Measurements from ENCODE around the gene GRM7.

Gene GRM7

DNA sequence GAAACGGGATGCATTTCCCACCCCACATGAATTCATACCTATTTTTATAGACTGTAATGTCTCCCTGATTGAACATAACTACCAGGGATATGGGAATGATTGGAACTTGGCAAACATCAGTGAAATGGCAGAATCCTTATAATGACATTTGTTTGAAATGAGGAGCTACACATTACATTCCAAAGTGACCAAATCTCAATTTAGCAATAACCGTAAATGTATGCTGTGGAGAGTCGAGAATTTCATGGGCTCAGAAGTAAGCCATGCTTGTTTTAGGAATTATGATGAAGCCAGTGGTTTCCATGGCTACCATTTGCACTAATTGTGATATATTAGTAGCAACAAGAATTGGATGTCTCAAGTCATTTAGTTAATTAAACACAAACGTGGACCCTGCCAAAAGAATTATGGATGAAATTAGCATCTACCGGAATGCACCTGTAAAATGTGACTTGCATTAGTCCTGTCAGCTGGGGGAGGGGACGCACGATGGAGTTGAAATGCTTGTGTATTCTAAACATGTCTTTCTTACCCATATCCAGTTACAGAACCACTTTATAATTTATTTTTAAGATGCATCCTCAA lies 760.2 kb downstream of the GRM7 start:
- Histone ChIP-seq H3K36me3 (ENCODE audit: control insufficient read depth, insufficient read depth, low read length) (no peaks in the 10 kb centered on the region), H3K27me3 (replicated peaks; ENCODE audit: control insufficient read depth, insufficient read depth, low read length, poor library complexity, severe bottlenecking) (no peaks in the 10 kb centered on the region)

DNA sequence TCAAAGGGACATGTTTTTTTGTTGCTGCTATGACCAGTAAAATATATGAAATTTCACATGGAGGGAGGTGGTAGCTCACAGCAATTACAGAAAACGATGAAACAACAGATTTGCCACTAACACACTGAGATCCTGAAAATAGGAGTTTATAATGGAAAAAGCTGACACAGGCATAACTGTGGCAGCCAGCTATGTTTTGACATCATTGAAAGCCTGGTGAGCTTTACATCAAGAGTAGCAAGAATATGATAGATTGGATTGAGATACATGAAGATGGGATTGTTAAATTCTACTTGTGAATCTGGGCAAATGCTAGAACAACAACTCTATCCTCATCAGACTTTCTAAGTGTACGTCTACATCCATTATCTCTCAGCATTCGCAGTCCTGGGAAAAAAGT lies 760.7 kb downstream of the GRM7 start:
- H3K4me3 ChIP-seq (ENCODE audit: insufficient read depth, low read depth, low read length, poor library complexity, severe bottlenecking) = no peak overlapping the region
- no peaks in the 10 kb centered on the region for H3K9me3 ChIP-seq (ENCODE audit: control insufficient read depth, low read length)
- H3K4me1 ChIP-seq (ENCODE audit: control insufficient read depth, insufficient read depth, low read length, poor library complexity, severe bottlenecking) = no peaks in the 10 kb centered on the region
- H3K27ac ChIP-seq (ENCODE audit: insufficient read depth, low read length, poor library complexity, severe bottlenecking) = no peak overlapping the region
- H3K36me3 ChIP-seq (ENCODE audit: control insufficient read depth, insufficient read depth, low read length) = no peaks in the 10 kb centered on the region
- DNase-seq = no peak
- H3K27me3 ChIP-seq (replicated peaks; ENCODE audit: control insufficient read depth, insufficient read depth, low read length, poor library complexity, severe bottlenecking) = no peaks in the 10 kb centered on the region

More for the DNA sequence above, 760.2 kb downstream of the GRM7 start:
- DNase-seq = no peak
- no peak overlapping the region for H3K4me3 ChIP-seq (ENCODE audit: insufficient read depth, low read depth, low read length, poor library complexity, severe bottlenecking)
- H3K4me1 ChIP-seq (ENCODE audit: control insufficient read depth, insufficient read depth, low read length, poor library complexity, severe bottlenecking) = no peaks in the 10 kb centered on the region
- no peaks in the 10 kb centered on the region for H3K9me3 ChIP-seq (ENCODE audit: control insufficient read depth, low read length)
- no peak overlapping the region for H3K27ac ChIP-seq (ENCODE audit: insufficient read depth, low read length, poor library complexity, severe bottlenecking)

DNA sequence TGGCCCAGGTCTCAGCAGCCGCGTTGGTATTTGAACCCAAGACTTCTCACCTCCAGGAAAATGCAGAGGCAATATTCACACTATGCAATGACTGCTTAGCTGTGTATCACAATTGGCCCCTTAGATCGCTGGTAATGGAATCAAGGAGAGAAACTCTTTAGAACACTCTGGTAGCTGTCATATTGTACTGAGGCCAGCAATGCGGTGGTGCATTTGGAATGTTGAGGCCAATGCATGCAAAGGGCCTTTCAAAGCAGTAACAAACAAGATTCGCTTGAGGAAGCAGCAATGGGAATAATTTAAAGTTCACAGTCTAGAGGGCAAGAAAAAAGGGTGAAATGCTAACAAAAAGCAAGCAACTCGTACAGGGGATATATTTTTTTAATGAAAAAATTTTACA lies 764.1 kb downstream of the GRM7 start:
- H3K4me3 ChIP-seq (ENCODE audit: insufficient read depth, low read depth, low read length, poor library complexity, severe bottlenecking) = no peak overlapping the region
- H3K4me1 ChIP-seq (ENCODE audit: control insufficient read depth, insufficient read depth, low read length, poor library complexity, severe bottlenecking) = no peaks in the 10 kb centered on the region
- no peaks in the 10 kb centered on the region for H3K27me3 ChIP-seq (replicated peaks; ENCODE audit: control insufficient read depth, insufficient read depth, low read length, poor library complexity, severe bottlenecking)
- no peaks in the 10 kb centered on the region for H3K36me3 ChIP-seq (ENCODE audit: control insufficient read depth, insufficient read depth, low read length)
- no peak for DNase-seq
- no peaks in the 10 kb centered on the region for H3K9me3 ChIP-seq (ENCODE audit: control insufficient read depth, low read length)
- H3K27ac ChIP-seq (ENCODE audit: insufficient read depth, low read length, poor library complexity, severe bottlenecking) = no peak overlapping the region

DNA sequence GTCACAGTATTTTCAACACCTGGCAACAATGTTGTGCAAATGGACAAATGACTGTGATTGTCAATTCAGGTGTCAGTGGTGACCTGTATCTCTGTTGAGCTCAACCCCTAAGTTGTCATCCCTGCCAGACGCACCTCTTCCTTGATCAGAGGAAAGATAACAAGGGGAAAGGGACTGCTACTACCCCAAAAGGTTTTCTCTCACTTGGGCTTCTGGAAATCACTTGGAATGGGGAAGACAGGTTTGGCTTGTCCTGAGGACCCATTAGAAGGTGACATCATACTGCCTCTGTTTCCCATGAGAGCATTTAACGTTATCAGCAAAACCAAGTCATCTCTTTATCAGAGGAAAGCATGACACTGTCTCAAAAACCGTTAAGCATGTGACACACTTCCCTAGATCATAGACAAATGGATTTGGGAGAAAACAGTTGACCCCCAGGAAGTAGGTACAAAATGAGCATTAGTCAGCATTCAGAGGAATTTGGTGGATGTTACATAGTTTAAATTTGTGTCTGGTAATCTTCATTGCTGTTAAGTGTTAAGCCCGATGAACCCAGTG lies 769.5 kb downstream of the GRM7 start:
- Histone ChIP-seq H3K36me3 (ENCODE audit: control insufficient read depth, insufficient read depth, low read length) (no peaks in the 10 kb centered on the region), H3K27ac (ENCODE audit: insufficient read depth, low read length, poor library complexity, severe bottlenecking) (no peak overlapping the region), H3K27me3 (replicated peaks; ENCODE audit: control insufficient read depth, insufficient read depth, low read length, poor library complexity, severe bottlenecking) (no peaks in the 10 kb centered on the region), H3K4me1 (ENCODE audit: control insufficient read depth, insufficient read depth, low read length, poor library complexity, severe bottlenecking) (no peaks in the 10 kb centered on the region), H3K9me3 (ENCODE audit: control insufficient read depth, low read length) (no peaks in the 10 kb centered on the region), H3K4me3 (ENCODE audit: insufficient read depth, low read depth, low read length, poor library complexity, severe bottlenecking) (no peak overlapping the region)
- DNase-seq = no peak

DNA sequence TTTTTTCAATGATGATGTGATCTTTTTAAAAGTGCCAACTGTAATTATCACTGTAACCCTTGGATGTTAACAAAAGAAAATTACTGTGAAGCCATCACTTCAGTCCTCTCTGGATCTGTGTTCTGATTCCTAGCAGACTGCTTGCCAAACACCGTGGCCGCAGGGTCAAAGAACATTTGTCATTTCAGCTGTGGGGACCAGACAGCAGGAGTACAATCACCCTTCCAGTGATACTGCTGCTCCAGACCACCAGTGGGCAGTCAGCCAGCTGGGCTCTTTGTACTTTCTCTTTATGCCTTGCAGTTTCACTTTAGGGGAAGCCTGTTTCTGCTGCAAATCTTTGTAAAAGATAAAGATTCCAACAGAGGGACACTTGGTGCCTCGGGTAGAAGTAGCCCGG lies 770.0 kb downstream of the GRM7 start:
- H3K4me3 ChIP-seq (ENCODE audit: insufficient read depth, low read depth, low read length, poor library complexity, severe bottlenecking) = no peak overlapping the region
- H3K27ac ChIP-seq (ENCODE audit: insufficient read depth, low read length, poor library complexity, severe bottlenecking) = no peak overlapping the region
- H3K4me1 ChIP-seq (ENCODE audit: control insufficient read depth, insufficient read depth, low read length, poor library complexity, severe bottlenecking) = no peaks in the 10 kb centered on the region
- H3K27me3 ChIP-seq (replicated peaks; ENCODE audit: control insufficient read depth, insufficient read depth, low read length, poor library complexity, severe bottlenecking) = no peaks in the 10 kb centered on the region
- DNase-seq = no peak
- no peaks in the 10 kb centered on the region for H3K36me3 ChIP-seq (ENCODE audit: control insufficient read depth, insufficient read depth, low read length)
- H3K9me3 ChIP-seq (ENCODE audit: control insufficient read depth, low read length) = no peaks in the 10 kb centered on the region

DNA sequence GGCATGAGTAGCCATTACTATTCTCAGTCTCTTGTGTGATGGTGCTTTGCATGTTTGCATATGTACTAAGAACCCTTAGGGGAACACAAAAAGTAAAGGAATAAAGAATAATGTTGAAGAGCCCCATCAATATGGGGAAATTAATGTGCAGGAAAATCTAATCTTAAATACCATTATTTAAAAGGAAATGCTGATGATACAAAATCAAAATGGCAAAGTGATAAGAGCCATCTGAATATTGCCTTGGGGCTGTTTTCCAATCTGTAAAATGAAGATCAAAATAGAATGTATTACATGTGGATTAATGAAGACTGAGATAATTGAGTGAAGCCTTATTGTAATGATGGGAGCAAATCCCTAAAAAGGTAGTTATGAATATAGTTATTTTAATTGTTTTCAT lies 771.4 kb downstream of the GRM7 start:
- Histone ChIP-seq H3K4me1 (ENCODE audit: control insufficient read depth, insufficient read depth, low read length, poor library complexity, severe bottlenecking) (no peaks in the 10 kb centered on the region), H3K36me3 (ENCODE audit: control insufficient read depth, insufficient read depth, low read length) (no peaks in the 10 kb centered on the region), H3K27me3 (replicated peaks; ENCODE audit: control insufficient read depth, insufficient read depth, low read length, poor library complexity, severe bottlenecking) (no peaks in the 10 kb centered on the region), H3K9me3 (ENCODE audit: control insufficient read depth, low read length) (no peaks in the 10 kb centered on the region), H3K4me3 (ENCODE audit: insufficient read depth, low read depth, low read length, poor library complexity, severe bottlenecking) (no peak overlapping the region), H3K27ac (ENCODE audit: insufficient read depth, low read length, poor library complexity, severe bottlenecking) (no peak overlapping the region)
- no peak for DNase-seq

DNA sequence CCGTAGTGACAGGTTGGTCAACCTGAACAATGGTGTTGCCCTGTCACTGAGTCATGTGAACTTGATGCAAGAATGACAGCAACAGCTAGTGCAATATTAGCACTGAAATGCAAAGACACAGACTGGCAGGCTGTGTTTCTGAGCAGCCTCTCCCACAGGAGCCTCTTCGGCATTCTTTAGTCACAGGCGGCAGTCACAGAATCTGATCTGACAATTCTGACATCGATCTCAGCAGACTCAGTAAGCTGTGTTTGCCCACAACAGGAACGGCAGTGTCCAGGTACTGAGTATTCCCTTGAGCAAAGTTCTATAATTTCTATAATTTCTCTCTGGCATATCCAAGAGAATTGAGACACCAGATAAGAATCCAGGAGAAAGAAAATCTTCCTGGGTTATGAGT lies 776.8 kb downstream of the GRM7 start:
- no peak for DNase-seq
- no peak overlapping the region for H3K27ac ChIP-seq (ENCODE audit: insufficient read depth, low read length, poor library complexity, severe bottlenecking)

DNA sequence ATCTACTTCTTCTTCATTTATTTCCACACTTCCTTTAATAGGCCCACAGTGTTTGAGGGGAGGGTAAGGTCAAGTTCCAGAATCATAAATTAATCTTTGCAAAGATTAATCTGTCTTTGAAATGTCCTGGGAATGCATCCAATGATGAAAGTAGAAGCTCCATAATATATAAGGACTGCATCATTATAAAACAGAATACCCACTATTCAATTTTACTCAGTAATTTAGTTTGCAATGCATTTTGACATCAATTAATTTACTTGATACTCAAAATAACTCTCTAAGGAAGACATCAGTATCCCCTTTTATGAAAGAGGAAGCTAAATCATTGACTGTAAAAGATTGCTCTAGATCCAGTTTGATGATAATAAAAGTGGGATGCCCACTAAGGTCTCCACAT lies 777.2 kb downstream of the GRM7 start:
- no peak for DNase-seq

More for the DNA sequence above, 776.8 kb downstream of the GRM7 start:
- H3K36me3 ChIP-seq (ENCODE audit: control insufficient read depth, insufficient read depth, low read length) = no peaks in the 10 kb centered on the region
- H3K27me3 ChIP-seq (replicated peaks; ENCODE audit: control insufficient read depth, insufficient read depth, low read length, poor library complexity, severe bottlenecking) = no peaks in the 10 kb centered on the region
- no peaks in the 10 kb centered on the region for H3K4me1 ChIP-seq (ENCODE audit: control insufficient read depth, insufficient read depth, low read length, poor library complexity, severe bottlenecking)
- H3K9me3 ChIP-seq (ENCODE audit: control insufficient read depth, low read length) = no peaks in the 10 kb centered on the region
- no peak overlapping the region for H3K4me3 ChIP-seq (ENCODE audit: insufficient read depth, low read depth, low read length, poor library complexity, severe bottlenecking)

DNA sequence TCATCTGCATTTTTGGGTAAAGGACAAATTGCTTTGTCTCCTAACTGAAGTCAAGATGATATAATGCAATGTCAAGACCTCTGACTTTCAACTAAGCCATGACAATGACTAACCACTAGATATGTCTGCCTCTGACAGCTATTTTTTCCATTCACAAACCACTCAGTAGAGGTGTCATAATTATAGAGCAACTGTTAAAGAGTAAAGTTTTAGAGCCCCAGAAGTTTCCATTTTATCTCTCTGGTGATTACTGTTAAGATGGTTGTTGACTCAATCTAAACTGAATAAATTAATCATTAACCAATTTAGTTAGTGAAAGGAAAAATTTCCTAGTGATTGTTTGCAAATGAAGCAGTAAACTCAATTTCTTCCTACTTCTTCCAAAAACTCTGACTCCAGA lies 779.9 kb downstream of the GRM7 start:
- Histone ChIP-seq H3K36me3 (ENCODE audit: control insufficient read depth, insufficient read depth, low read length) (no peaks in the 10 kb centered on the region), H3K9me3 (ENCODE audit: control insufficient read depth, low read length) (no peaks in the 10 kb centered on the region), H3K27me3 (replicated peaks; ENCODE audit: control insufficient read depth, insufficient read depth, low read length, poor library complexity, severe bottlenecking) (no peaks in the 10 kb centered on the region), H3K27ac (ENCODE audit: insufficient read depth, low read length, poor library complexity, severe bottlenecking) (no peak overlapping the region), H3K4me1 (ENCODE audit: control insufficient read depth, insufficient read depth, low read length, poor library complexity, severe bottlenecking) (no peaks in the 10 kb centered on the region), H3K4me3 (ENCODE audit: insufficient read depth, low read depth, low read length, poor library complexity, severe bottlenecking) (no peak overlapping the region)
- no peak for DNase-seq

More for the DNA sequence above, 777.2 kb downstream of the GRM7 start:
- no peaks in the 10 kb centered on the region for H3K9me3 ChIP-seq (ENCODE audit: control insufficient read depth, low read length)
- no peak overlapping the region for H3K4me3 ChIP-seq (ENCODE audit: insufficient read depth, low read depth, low read length, poor library complexity, severe bottlenecking)
- no peaks in the 10 kb centered on the region for H3K4me1 ChIP-seq (ENCODE audit: control insufficient read depth, insufficient read depth, low read length, poor library complexity, severe bottlenecking)
- H3K27me3 ChIP-seq (replicated peaks; ENCODE audit: control insufficient read depth, insufficient read depth, low read length, poor library complexity, severe bottlenecking) = no peaks in the 10 kb centered on the region
- H3K36me3 ChIP-seq (ENCODE audit: control insufficient read depth, insufficient read depth, low read length) = no peaks in the 10 kb centered on the region
- H3K27ac ChIP-seq (ENCODE audit: insufficient read depth, low read length, poor library complexity, severe bottlenecking) = no peak overlapping the region

DNA sequence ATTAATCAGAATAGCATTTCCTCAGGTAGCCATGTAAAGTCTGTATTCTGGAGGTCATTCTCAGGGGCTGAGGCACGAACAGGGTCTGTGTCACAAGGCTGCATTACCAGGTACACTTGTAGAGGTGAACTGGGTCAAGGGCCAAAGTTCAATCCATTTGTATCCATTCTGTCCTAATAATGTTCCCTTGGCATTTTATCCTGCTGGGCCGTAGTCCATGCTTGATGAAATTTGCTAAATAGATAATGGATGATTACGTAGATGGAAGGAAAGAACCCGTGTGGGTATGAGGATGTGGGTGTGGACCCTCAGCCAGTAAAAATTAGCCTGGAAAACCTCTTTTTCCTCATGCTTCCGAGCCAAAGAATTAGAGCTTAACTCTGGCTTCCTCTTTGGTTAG lies 785.9 kb downstream of the GRM7 start:
- no peaks in the 10 kb centered on the region for H3K27me3 ChIP-seq (replicated peaks; ENCODE audit: control insufficient read depth, insufficient read depth, low read length, poor library complexity, severe bottlenecking)
- no peaks in the 10 kb centered on the region for H3K4me1 ChIP-seq (ENCODE audit: control insufficient read depth, insufficient read depth, low read length, poor library complexity, severe bottlenecking)
- H3K9me3 ChIP-seq (ENCODE audit: control insufficient read depth, low read length) = no peaks in the 10 kb centered on the region
- H3K4me3 ChIP-seq (ENCODE audit: insufficient read depth, low read depth, low read length, poor library complexity, severe bottlenecking) = no peak overlapping the region
- H3K36me3 ChIP-seq (ENCODE audit: control insufficient read depth, insufficient read depth, low read length) = no peaks in the 10 kb centered on the region
- no peak for DNase-seq
- H3K27ac ChIP-seq (ENCODE audit: insufficient read depth, low read length, poor library complexity, severe bottlenecking) = no peak overlapping the region
